Kidney tubule cell (primary cell): ENCODE data around the gene SPRR3.
"Not testable (repeated sequence)": the region's sequence is repeated elsewhere in the genome, so short reads cannot be mapped to it uniquely, and the experiment has no call there.

ENCODE experiments used
- DNase-seq: peaks from one replicate; pipeline ENCODE4 v3.0.0-alpha.2; 2018; ENCODE audit warnings: low spot score

Gene SPRR3

GRCh38 chr1:152983743-152984142 is 17.8 kb upstream of the SPRR3 start, which contains the start of gene SPRR1A:
Gene SPRR1A (plus strand): TSS chr1:152984081. CDS start chr1:152985231, 1,150 bp downstream.
- DNase-seq: peak; percentile 1

GRCh38 chr1:152986578-152986977 is 15.0 kb upstream of the SPRR3 start:
- no peak for DNase-seq

- DNase-seq: no peak
Measured at GRCh38 chr1:152993186-152993585, 8.4 kb upstream of the SPRR3 start.

GRCh38 chr1:152995842-152996241 is 5.7 kb upstream of the SPRR3 start:
- DNase-seq: no peak

GRCh38 chr1:152996633-152997400 is 4.7 kb upstream of the SPRR3 start:
- no peak for DNase-seq

GRCh38 chr1:152997901-152998300 is 3.6 kb upstream of the SPRR3 start:
- DNase-seq: no peak

GRCh38 chr1:152998476-152998875 is 3.1 kb upstream of the SPRR3 start:
- no peak for DNase-seq

GRCh38 chr1:152999818-153000217 is 1.7 kb upstream of the SPRR3 start:
- no peak for DNase-seq

- peak; percentile 1 for DNase-seq
Measured at GRCh38 chr1:153000294-153000693, 1.3 kb upstream of the SPRR3 start.

- not testable (repeated sequence) for DNase-seq
Measured at GRCh38 chr1:153011235-153011758, 9.7 kb downstream of the SPRR3 start.

GRCh38 chr1:153021829-153022228 is 20.3 kb downstream of the SPRR3 start:
- DNase-seq: not testable (repeated sequence)

- DNase-seq: not testable (repeated sequence)
Measured at GRCh38 chr1:153022340-153022739, 20.8 kb downstream of the SPRR3 start.

- DNase-seq: no peak
Measured at GRCh38 chr1:153023109-153023508, 21.6 kb downstream of the SPRR3 start.

GRCh38 chr1:153024413-153024812 is 22.9 kb downstream of the SPRR3 start:
- DNase-seq: no peak

GRCh38 chr1:153025797-153026196 is 24.2 kb downstream of the SPRR3 start:
- no peak for DNase-seq

- no peak for DNase-seq
Measured at GRCh38 chr1:153028766-153029165, 27.2 kb downstream of the SPRR3 start.

- peak; percentile 56 for DNase-seq
Measured at GRCh38 chr1:153030895-153031294, 29.3 kb downstream of the SPRR3 start, which contains the start of gene SPRR1B. Gene SPRR1B (plus strand): TSS chr1:153031203. CDS start chr1:153032346, 1,143 bp downstream.

GRCh38 chr1:153032073-153032472 is 30.5 kb downstream of the SPRR3 start:
- DNase-seq: no peak

- DNase-seq: peak; percentile 81
Measured at GRCh38 chr1:153032677-153033308, 31.2 kb downstream of the SPRR3 start.

- DNase-seq: no peak
Measured at GRCh38 chr1:153035211-153035610, 33.7 kb downstream of the SPRR3 start.

GRCh38 chr1:153040950-153041631 is 39.5 kb downstream of the SPRR3 start, which contains the start of gene SPRR2D:
Gene SPRR2D (minus strand): TSS chr1:153041120. CDS start chr1:153040346, 774 bp downstream.
- DNase-seq: no peak

GRCh38 chr1:153049211-153049610 is 47.7 kb downstream of the SPRR3 start:
- DNase-seq: no peak
